GM12892 (cell line): Measurements from ENCODE around the gene RHBDL1.

Experiments
- POLR2A ChIP-seq: IDR thresholded peaks from 2 replicates; pipeline ENCODE4 v1.6.1; 2011; ENCODE audit warnings: low read depth, low read length, control low read depth
- POLR2AphosphoS5 ChIP-seq: IDR thresholded peaks from 2 replicates; pipeline ENCODE4 v1.6.1; 2011; ENCODE audit warnings: low read depth, low read length, control low read depth
- TAF1 ChIP-seq: IDR thresholded peaks from 2 replicates; pipeline ENCODE4 v1.6.1; 2011; ENCODE audit warnings: low read depth, mild to moderate bottlenecking, control low read depth, low read length, borderline replicate concordance

- TF ChIP-seq POLR2AphosphoS5 (no peak), TAF1 (no peak), POLR2A (no peak)
Observed at GRCh38 chr16:682493-683395, 7.3 kb downstream of the RHBDL1 start.
